DOHH2 (cell line): ENCODE data around the gene FAM53A.

Experiments
- H3F3A ChIP-seq: fragments of 200-600 bp; sonication (generic), shearing (Covaris generic); 2 replicates; pipeline ENCODE4 v1.6.0; 2016; ENCODE audit warnings: antibody characterized with exemption, mild to moderate bottlenecking; ENCODE audit not compliant: control insufficient read depth, insufficient read depth
- H3K27ac ChIP-seq: fragments of 200-600 bp; sonication (generic); 2 replicates; pipeline ENCODE4 v1.5.1; 2014; ENCODE audit warnings: low read depth, mild to moderate bottlenecking, low read length, moderate library complexity
- H3K27me3 ChIP-seq: fragments of 200-600 bp; sonication (generic); 2 replicates; pipeline ENCODE4 v1.6.1; 2014; ENCODE audit warnings: mild to moderate bottlenecking, low read length, mixed read lengths; ENCODE audit not compliant: control insufficient read depth
- H3K36me3 ChIP-seq: fragments of 200-600 bp; sonication (generic); 2 replicates; pipeline ENCODE4 v1.6.1; 2014; ENCODE audit warnings: mild to moderate bottlenecking, low read length, moderate library complexity, mixed read lengths; ENCODE audit not compliant: control insufficient read depth
- H3K4me1 ChIP-seq: fragments of 200-600 bp; sonication (generic); 2 replicates; pipeline ENCODE4 v1.6.1; 2014; ENCODE audit warnings: mild to moderate bottlenecking, low read length, mixed read lengths; ENCODE audit not compliant: control insufficient read depth
- H3K4me2 ChIP-seq: fragments of 200-600 bp; sonication (generic); 2 replicates; pipeline ENCODE4 v1.6.0; 2014; ENCODE audit warnings: mild to moderate bottlenecking, low read length, moderate library complexity
- H3K4me3 ChIP-seq: fragments of 200-600 bp; sonication (generic); 2 replicates; pipeline ENCODE4 v1.5.1; 2014; ENCODE audit warnings: mild to moderate bottlenecking, low read length, mixed read lengths
- H3K79me2 ChIP-seq: fragments of 200-600 bp; sonication (generic); 2 replicates; pipeline ENCODE4 v1.6.1; 2014; ENCODE audit warnings: mild to moderate bottlenecking, low read length, mixed read lengths; ENCODE audit not compliant: control insufficient read depth
- H3K9me2 ChIP-seq: fragments of 200-600 bp; sonication (generic); replicated peaks from 2 replicates; pipeline ENCODE4 v1.6.1; 2014; ENCODE audit warnings: mild to moderate bottlenecking, low read length, mixed read lengths; ENCODE audit not compliant: control insufficient read depth
- H3K9me3 ChIP-seq: fragments of 200-600 bp; sonication (generic); 2 replicates; pipeline ENCODE4 v1.6.1; 2014; ENCODE audit warnings: antibody characterized with exemption, low read length, mixed read lengths; ENCODE audit not compliant: control insufficient read depth, insufficient read depth
- H4K20me1 ChIP-seq: fragments of 200-600 bp; sonication (generic); 2 replicates; pipeline ENCODE4 v1.6.0; 2014; ENCODE audit warnings: low read depth, mild to moderate bottlenecking, antibody characterized with exemption, low read length, moderate library complexity; ENCODE audit not compliant: control insufficient read depth, insufficient read depth
- EZH2phosphoT487 ChIP-seq: fragments of 200-600 bp; sonication (generic); IDR thresholded peaks from 2 replicates; pipeline ENCODE4 v1.6.1; 2017; ENCODE audit warnings: borderline replicate concordance, mild to moderate bottlenecking, antibody characterized with exemption, low read length, moderate library complexity, mixed read lengths
- TF ChIP-seq, protein P1 (sequence below): fragments of 200-600 bp; sonication (generic); IDR thresholded peaks from one replicate; pipeline ENCODE4 v1.5.1; 2014; ENCODE audit warnings: antibody characterized with exemption, mild to moderate bottlenecking, low read depth, low read length; ENCODE audit not compliant: poor library complexity, severe bottlenecking

The FAM53A gene

GRCh38 chr4:1630266-1630665 is 53.8 kb downstream of the FAM53A start:
- no peak overlapping the region for H3K4me2 ChIP-seq
- H3K9me3 ChIP-seq: peaks cover 23% of the 10 kb centered on the region; the same call in 1 of the 2 replicates
- no peak overlapping the region for H3K4me3 ChIP-seq
- H3K79me2 ChIP-seq: no peaks in the 10 kb centered on the region
- no peaks in the 10 kb centered on the region for H3K4me1 ChIP-seq
- no peak overlapping the region for H3K27ac ChIP-seq
- no peaks in the 10 kb centered on the region for H4K20me1 ChIP-seq
- no peaks in the 10 kb centered on the region for H3K27me3 ChIP-seq
- no peaks in the 10 kb centered on the region for H3F3A ChIP-seq
- H3K36me3 ChIP-seq: no peaks in the 10 kb centered on the region
- TF ChIP-seq, protein P1, sequence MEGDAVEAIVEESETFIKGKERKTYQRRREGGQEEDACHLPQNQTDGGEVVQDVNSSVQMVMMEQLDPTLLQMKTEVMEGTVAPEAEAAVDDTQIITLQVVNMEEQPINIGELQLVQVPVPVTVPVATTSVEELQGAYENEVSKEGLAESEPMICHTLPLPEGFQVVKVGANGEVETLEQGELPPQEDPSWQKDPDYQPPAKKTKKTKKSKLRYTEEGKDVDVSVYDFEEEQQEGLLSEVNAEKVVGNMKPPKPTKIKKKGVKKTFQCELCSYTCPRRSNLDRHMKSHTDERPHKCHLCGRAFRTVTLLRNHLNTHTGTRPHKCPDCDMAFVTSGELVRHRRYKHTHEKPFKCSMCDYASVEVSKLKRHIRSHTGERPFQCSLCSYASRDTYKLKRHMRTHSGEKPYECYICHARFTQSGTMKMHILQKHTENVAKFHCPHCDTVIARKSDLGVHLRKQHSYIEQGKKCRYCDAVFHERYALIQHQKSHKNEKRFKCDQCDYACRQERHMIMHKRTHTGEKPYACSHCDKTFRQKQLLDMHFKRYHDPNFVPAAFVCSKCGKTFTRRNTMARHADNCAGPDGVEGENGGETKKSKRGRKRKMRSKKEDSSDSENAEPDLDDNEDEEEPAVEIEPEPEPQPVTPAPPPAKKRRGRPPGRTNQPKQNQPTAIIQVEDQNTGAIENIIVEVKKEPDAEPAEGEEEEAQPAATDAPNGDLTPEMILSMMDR: no peak
- no peak for TF ChIP-seq EZH2phosphoT487
- H3K9me2 ChIP-seq: no peaks in the 10 kb centered on the region

DNA sequence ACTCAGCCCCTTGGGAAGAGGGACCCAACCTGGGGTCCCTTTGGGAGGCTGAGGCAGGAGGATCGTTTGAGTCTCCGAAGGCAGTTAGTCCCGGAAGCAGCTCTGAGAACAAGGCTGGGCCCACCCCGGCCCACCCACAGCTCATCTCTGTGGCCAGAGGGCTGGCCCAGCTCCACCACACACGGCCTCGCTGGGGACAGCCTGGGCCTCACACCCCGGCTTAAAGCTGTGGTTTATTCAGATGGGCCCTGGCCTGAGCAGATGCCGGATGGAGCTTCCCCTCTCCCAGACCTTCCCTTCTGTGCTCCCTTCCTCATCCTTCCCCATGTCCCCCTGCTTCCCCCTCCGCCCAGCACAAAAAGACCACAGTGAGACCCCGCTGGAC is 54.4 kb downstream of the FAM53A start:
- Histone ChIP-seq H3K9me2 (no peaks in the 10 kb centered on the region), H3K4me1 (no peaks in the 10 kb centered on the region), H3K27ac (no peak overlapping the region), H4K20me1 (no peaks in the 10 kb centered on the region), H3F3A (no peaks in the 10 kb centered on the region), H3K4me3 (no peak overlapping the region), H3K9me3 (peaks cover 25% of the 10 kb centered on the region; the same call in 1 of the 2 replicates), H3K36me3 (no peaks in the 10 kb centered on the region), H3K27me3 (no peaks in the 10 kb centered on the region), H3K4me2 (no peak overlapping the region), H3K79me2 (no peaks in the 10 kb centered on the region)
- no peak for TF ChIP-seq EZH2phosphoT487
- TF ChIP-seq, protein P1: no peak

GRCh38 chr4:1628892-1629698 is 55.0 kb downstream of the FAM53A start:
- no peaks in the 10 kb centered on the region for H3K79me2 ChIP-seq
- H3K36me3 ChIP-seq: no peaks in the 10 kb centered on the region
- H3K27me3 ChIP-seq: no peaks in the 10 kb centered on the region
- H3K4me3 ChIP-seq: no peak overlapping the region
- H3K4me1 ChIP-seq: no peaks in the 10 kb centered on the region
- H3K27ac ChIP-seq: no peak overlapping the region
- H3K9me3 ChIP-seq: peaks cover 30% of the 10 kb centered on the region; the same call in 1 of the 2 replicates
- H4K20me1 ChIP-seq: no peaks in the 10 kb centered on the region
- TF ChIP-seq, protein P1: peak; percentile 98
- TF ChIP-seq EZH2phosphoT487: no peak
- H3K9me2 ChIP-seq: no peaks in the 10 kb centered on the region
- H3K4me2 ChIP-seq: no peak overlapping the region
- no peaks in the 10 kb centered on the region for H3F3A ChIP-seq
